ENCODE data around the gene KLC4. TPM values are rescaled to one million over a fixed set of nuclear protein-coding genes. Genes with fewer than 3 reads are reported as not detected.
"Not testable (repeated sequence)": the region's sequence is repeated elsewhere in the genome, so short reads cannot be mapped to it uniquely, and the experiment has no call there.

Gene KLC4
- total and polyA plus RNA-seq, 11 donors = 18.8 to 35.4 (median 26.9) TPM

GRCh38 chr6:43113431-43114260 lies 54.2 kb downstream of the KLC4 start:
- WGBS, 4 donors = 60 to 87% (median 75%) methylated on average over 10 to 12 of the region's 12 CpGs
- ATAC-seq = peak in 1 of 4 donors; percentile 17
- TF ChIP-seq POLR2A (IDR thresholded peaks at IDR 0.05) = no peak
- TF ChIP-seq, protein P1, sequence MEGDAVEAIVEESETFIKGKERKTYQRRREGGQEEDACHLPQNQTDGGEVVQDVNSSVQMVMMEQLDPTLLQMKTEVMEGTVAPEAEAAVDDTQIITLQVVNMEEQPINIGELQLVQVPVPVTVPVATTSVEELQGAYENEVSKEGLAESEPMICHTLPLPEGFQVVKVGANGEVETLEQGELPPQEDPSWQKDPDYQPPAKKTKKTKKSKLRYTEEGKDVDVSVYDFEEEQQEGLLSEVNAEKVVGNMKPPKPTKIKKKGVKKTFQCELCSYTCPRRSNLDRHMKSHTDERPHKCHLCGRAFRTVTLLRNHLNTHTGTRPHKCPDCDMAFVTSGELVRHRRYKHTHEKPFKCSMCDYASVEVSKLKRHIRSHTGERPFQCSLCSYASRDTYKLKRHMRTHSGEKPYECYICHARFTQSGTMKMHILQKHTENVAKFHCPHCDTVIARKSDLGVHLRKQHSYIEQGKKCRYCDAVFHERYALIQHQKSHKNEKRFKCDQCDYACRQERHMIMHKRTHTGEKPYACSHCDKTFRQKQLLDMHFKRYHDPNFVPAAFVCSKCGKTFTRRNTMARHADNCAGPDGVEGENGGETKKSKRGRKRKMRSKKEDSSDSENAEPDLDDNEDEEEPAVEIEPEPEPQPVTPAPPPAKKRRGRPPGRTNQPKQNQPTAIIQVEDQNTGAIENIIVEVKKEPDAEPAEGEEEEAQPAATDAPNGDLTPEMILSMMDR (IDR thresholded peaks at IDR 0.05) = no peak

DNA sequence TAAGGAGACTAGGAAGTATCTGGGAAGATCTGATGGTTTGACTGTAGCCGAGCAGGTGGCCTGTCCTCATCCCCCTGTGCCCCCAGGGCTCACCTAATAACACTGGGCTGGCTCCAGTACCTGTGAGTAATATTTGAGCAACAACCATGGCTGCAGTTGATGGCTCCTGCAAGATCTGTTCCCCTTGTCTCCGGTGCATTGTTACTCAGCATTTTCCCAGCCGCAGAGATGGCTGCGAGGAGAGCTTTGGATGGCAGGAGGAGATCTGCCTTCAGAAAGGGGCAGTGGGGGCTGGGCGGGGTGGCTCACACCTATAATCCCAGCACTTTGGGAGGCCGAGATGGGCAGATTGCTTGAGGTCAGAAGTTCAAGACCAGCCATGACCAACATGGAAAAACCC lies 55.9 kb downstream of the KLC4 start:
- no peak for TF ChIP-seq POLR2A (IDR thresholded peaks at IDR 0.05)
- TF ChIP-seq, protein P1 (IDR thresholded peaks at IDR 0.05) = no peak
- H3K36me3 ChIP-seq = no peaks in the 10 kb centered on the region
- H3K4me1 ChIP-seq = peaks cover 0 to 19% (median 6%) of the 10 kb centered on the region in 12 donors
- intact Hi-C loops (cut with DNase I) = no loop called here
- DNase-seq (no peak), ATAC-seq (no peak)
- WGBS, 4 donors = 87 to 94% (median 90%) methylated on average over 5 to 6 of the region's 6 CpGs
- no peak overlapping the region for H3K4me3 ChIP-seq
- no peaks in the 10 kb centered on the region for H3K9me3 ChIP-seq
- H3K27ac ChIP-seq = no peak overlapping the region
- no peaks in the 10 kb centered on the region for H3K27me3 ChIP-seq

More at GRCh38 chr6:43113431-43114260, 54.2 kb downstream of the KLC4 start:
- H3K4me3 ChIP-seq = no peak overlapping the region
- no peak for DNase-seq
- H3K36me3 ChIP-seq = no peaks in the 10 kb centered on the region
- H3K4me1 ChIP-seq = peaks cover 0 to 18% (median 6%) of the 10 kb centered on the region in 12 donors
- no peaks in the 10 kb centered on the region for H3K9me3 ChIP-seq
- no peaks in the 10 kb centered on the region for H3K27me3 ChIP-seq
- intact Hi-C loops (cut with DNase I) = no loop called here
- no peak overlapping the region for H3K27ac ChIP-seq

GRCh38 chr6:43117466-43117865 lies 58.0 kb downstream of the KLC4 start:
- H3K4me1 ChIP-seq = peaks cover 0 to 30% (median 12%) of the 10 kb centered on the region in 12 donors
- WGBS, 4 donors = 91 to 99% (median 98%) methylated on average over 8 of the region's 8 CpGs
- intact Hi-C loops (cut with DNase I); DNase-seq; ATAC-seq; H3K9me3 ChIP-seq; H3K4me3 ChIP-seq; H3K36me3 ChIP-seq; H3K27ac ChIP-seq; H3K27me3 ChIP-seq: not testable (repeated sequence)

GRCh38 chr6:43119482-43119881 lies 60.1 kb downstream of the KLC4 start:
- no peak for TF ChIP-seq POLR2A (IDR thresholded peaks at IDR 0.05)
- TF ChIP-seq, protein P1 (IDR thresholded peaks at IDR 0.05) = no peak
- DNase-seq (no peak), ATAC-seq (no peak)
- intact Hi-C loops (cut with DNase I) = no loop called here
- 64 to 74% (median 70%) methylated on average over 4 of the region's 4 CpGs for WGBS, 4 donors
- no peaks in the 10 kb centered on the region for H3K27me3 ChIP-seq
- H3K4me1 ChIP-seq = peaks cover 0 to 31% (median 10%) of the 10 kb centered on the region in 12 donors
- no peaks in the 10 kb centered on the region for H3K36me3 ChIP-seq
- no peaks in the 10 kb centered on the region for H3K9me3 ChIP-seq
- no peak overlapping the region for H3K4me3 ChIP-seq
- no peak overlapping the region for H3K27ac ChIP-seq

Measured in heart left ventricle (tissue), 16 donors.